ENCODE measurements around the gene NPIPB2.

DNA sequence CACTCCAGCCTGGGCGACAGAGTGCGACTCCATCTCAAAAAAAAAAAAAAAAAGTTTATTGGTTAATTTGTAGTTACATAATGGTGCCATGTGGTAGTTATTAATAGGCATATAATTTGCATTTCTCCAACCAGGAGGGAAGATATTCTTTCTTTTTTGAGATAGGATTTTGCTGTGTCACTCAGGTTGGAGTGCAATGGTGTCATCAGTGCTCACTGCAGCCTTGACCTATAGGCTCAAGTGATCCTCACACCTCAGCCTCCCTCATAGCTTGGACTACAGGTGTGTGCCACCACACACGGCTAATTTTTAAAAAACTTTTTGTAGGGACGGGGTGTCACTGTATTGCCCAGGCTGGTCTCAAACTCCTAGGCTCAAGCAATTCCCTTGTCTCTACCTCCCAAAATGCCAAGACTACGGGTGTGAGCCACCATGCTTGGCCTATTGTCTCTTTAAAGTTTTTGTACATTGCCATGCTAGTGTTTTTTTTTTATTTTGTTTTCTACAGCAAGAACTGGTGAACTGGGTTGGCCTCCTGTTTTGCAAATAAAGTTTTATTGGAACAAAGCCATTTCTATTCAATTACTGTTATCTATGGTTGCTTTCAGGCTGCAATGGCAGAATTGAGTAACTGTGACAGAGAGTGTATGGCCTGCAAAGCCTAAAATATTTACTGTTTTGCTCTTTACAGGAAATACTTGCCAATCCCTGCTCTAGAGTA lies 46.6 kb upstream of the NPIPB2 start:
- TF ChIP-seq, protein P1, sequence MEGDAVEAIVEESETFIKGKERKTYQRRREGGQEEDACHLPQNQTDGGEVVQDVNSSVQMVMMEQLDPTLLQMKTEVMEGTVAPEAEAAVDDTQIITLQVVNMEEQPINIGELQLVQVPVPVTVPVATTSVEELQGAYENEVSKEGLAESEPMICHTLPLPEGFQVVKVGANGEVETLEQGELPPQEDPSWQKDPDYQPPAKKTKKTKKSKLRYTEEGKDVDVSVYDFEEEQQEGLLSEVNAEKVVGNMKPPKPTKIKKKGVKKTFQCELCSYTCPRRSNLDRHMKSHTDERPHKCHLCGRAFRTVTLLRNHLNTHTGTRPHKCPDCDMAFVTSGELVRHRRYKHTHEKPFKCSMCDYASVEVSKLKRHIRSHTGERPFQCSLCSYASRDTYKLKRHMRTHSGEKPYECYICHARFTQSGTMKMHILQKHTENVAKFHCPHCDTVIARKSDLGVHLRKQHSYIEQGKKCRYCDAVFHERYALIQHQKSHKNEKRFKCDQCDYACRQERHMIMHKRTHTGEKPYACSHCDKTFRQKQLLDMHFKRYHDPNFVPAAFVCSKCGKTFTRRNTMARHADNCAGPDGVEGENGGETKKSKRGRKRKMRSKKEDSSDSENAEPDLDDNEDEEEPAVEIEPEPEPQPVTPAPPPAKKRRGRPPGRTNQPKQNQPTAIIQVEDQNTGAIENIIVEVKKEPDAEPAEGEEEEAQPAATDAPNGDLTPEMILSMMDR (IDR thresholded peaks at IDR 0.05): no peak
- no peak for TF ChIP-seq POLR2A (IDR thresholded peaks at IDR 0.05)
